ENCODE results near the gene TRIM25. TPM values are rescaled to one million over a fixed set of nuclear protein-coding genes. Genes with fewer than 3 reads are reported as not detected.

TRIM25 gene
- total RNA-seq, 1 experiment from 2014 or later: 32.5 TPM

- no CpG with 5 or more reads among the region's 5 CpGs for WGBS (ENCODE audit: extremely low coverage, insufficient read length, low lambda C conversion rate)
- TF ChIP-seq CTCF (conservative IDR thresholded peaks at IDR 0.05): no peak
- Histone ChIP-seq H3K9me3 (ENCODE audit: control insufficient read depth, low read depth, low read length) (peaks cover 12% of the 10 kb centered on the region), H2BK120ac (ENCODE audit: low read depth, low read length, poor library complexity, severe bottlenecking) (no peak overlapping the region), H3K56ac (ENCODE audit: insufficient read length, low read depth, low read length) (no peak overlapping the region), H3K4ac (ENCODE audit: low read depth, low read length) (no peak overlapping the region), H2BK20ac (ENCODE audit: low read depth, low read length, poor library complexity, severe bottlenecking) (no peak overlapping the region), H4K5ac (ENCODE audit: insufficient read length, low read depth, low read length) (no peak overlapping the region), H3T11ph (ENCODE audit: low read length) (no peak overlapping the region), H2BK5ac (ENCODE audit: insufficient read length, low read length) (no peak overlapping the region), H3K27ac (ENCODE audit: insufficient read length, low read depth, low read length) (no peak overlapping the region), H3K79me1 (ENCODE audit: insufficient read depth, low read depth, low read length, poor library complexity, severe bottlenecking) (no peaks in the 10 kb centered on the region), H3K18ac (ENCODE audit: insufficient read length, low read depth, low read length) (no peak overlapping the region), H3K4me1 (ENCODE audit: insufficient read depth, low read length) (no peaks in the 10 kb centered on the region), H3K23me2 (ENCODE audit: insufficient read length, low read depth, low read length, poor library complexity, severe bottlenecking) (no peaks in the 10 kb centered on the region), H4K20me1 (ENCODE audit: control insufficient read depth, insufficient read depth, insufficient read length) (no peaks in the 10 kb centered on the region), H3K14ac (ENCODE audit: insufficient read depth, low read length) (no peak overlapping the region), H2AFZ (ENCODE audit: low read length) (no peak overlapping the region), H3K23ac (ENCODE audit: insufficient read length, low read depth, low read length) (no peak overlapping the region), H2AK5ac (ENCODE audit: insufficient read length, low read length) (no peak overlapping the region), H4K8ac (replicated peaks; ENCODE audit: insufficient read length, low read depth, low read length) (no peak overlapping the region), H3K27me3 (ENCODE audit: insufficient read depth, low read length) (no peaks in the 10 kb centered on the region), H3K4me2 (ENCODE audit: insufficient read depth, insufficient read length, low read length) (no peak overlapping the region), H4K91ac (ENCODE audit: insufficient read length, low read depth, low read length) (no peak overlapping the region), H2BK12ac (ENCODE audit: insufficient read length, low read depth, low read length) (no peak overlapping the region), H2BK15ac (ENCODE audit: low read depth, low read length) (no peak overlapping the region), H3K9ac (ENCODE audit: extremely low read depth, insufficient read length, low read length) (no peak overlapping the region), H3K79me2 (ENCODE audit: insufficient read depth, low read length) (no peaks in the 10 kb centered on the region)
- Mint-ChIP-seq H3K4me3 (no peak overlapping the region), H3K36me3 (ENCODE audit: insufficient read depth in 1 of 3, low read depth in 3 of 3) (peaks cover 35 to 55% (median 39%) of the 10 kb centered on the region in 3 experiments), H3K27me3 (ENCODE audit: low read depth) (no peaks in the 10 kb centered on the region), H3K9me3 (peaks cover 17 to 26% of the 10 kb centered on the region in 2 experiments), H3K27ac (no peak overlapping the region), H3K4me1 (peaks cover 12 to 14% of the 10 kb centered on the region in 2 experiments)
- DNase-seq: no peak
Measured at GRCh38 chr17:56887105-56887504, 26.7 kb downstream of the TRIM25 start.

All from H9 (cell line).